HG03039 (cell line): ENCODE results near the gene OR52E1.
"Not testable (repeated sequence)": the region's sequence is repeated elsewhere in the genome, so short reads cannot be mapped to it uniquely, and the experiment has no call there.

Experiments used
- ATAC-seq: cut with Tn5 transposase; IDR thresholded peaks from one replicate; pipeline ENCODE4 v1.9.1; 2021; ENCODE audit warnings: mild to moderate bottlenecking, moderate library complexity; ENCODE audit not compliant: unreplicated experiment

The OR52E1 gene

GRCh38 chr11:5069272-5069671 is at the start of gene OR52E1:
Gene OR52E1 (plus strand): TSS chr11:5069572.
- no peak for ATAC-seq

- no peak for ATAC-seq
These were observed 47.4 kb upstream of the OR52E1 start for GRCh38 chr11:5021996-5022395.

- no peak for ATAC-seq
These were observed 32.7 kb upstream of the OR52E1 start for GRCh38 chr11:5036669-5037068.

GRCh38 chr11:5037926-5038325 is 31.4 kb upstream of the OR52E1 start:
- ATAC-seq = no peak

- ATAC-seq = no peak
These were observed 31.0 kb upstream of the OR52E1 start for GRCh38 chr11:5038341-5038740.

GRCh38 chr11:5040876-5041275 is 28.5 kb upstream of the OR52E1 start:
- ATAC-seq = no peak

- no peak for ATAC-seq
These were observed 27.3 kb upstream of the OR52E1 start for GRCh38 chr11:5042091-5042490.

GRCh38 chr11:5043380-5043779 is 26.0 kb upstream of the OR52E1 start:
- no peak for ATAC-seq

- ATAC-seq = no peak
These were observed 23.1 kb upstream of the OR52E1 start, which contains the start of gene OR52J3 for GRCh38 chr11:5046226-5046625. Gene OR52J3 (plus strand): TSS chr11:5046526. CDS start chr11:5046526, 0 bp downstream.

GRCh38 chr11:5046754-5047330 is 22.5 kb upstream of the OR52E1 start:
- ATAC-seq = no peak

- ATAC-seq = not testable (repeated sequence)
These were observed 10.7 kb upstream of the OR52E1 start for GRCh38 chr11:5058679-5059078.

GRCh38 chr11:5059391-5059790 is 10.0 kb upstream of the OR52E1 start, which contains the start of gene OR52E2:
Gene OR52E2 (minus strand): TSS chr11:5059627. CDS start chr11:5059627, 0 bp downstream.
- no peak for ATAC-seq

GRCh38 chr11:5065027-5065426 is 4.3 kb upstream of the OR52E1 start:
- no peak for ATAC-seq

GRCh38 chr11:5071799-5072198 is 2.4 kb downstream of the OR52E1 start:
- ATAC-seq = no peak

GRCh38 chr11:5081405-5081804 is 12.0 kb downstream of the OR52E1 start:
- no peak for ATAC-seq

GRCh38 chr11:5083602-5084001 is 14.2 kb downstream of the OR52E1 start:
- no peak for ATAC-seq

- no peak for ATAC-seq
These were observed 19.2 kb downstream of the OR52E1 start for GRCh38 chr11:5088556-5088955.

- ATAC-seq = no peak
These were observed 21.3 kb downstream of the OR52E1 start for GRCh38 chr11:5090668-5091067.

- no peak for ATAC-seq
These were observed 23.6 kb downstream of the OR52E1 start for GRCh38 chr11:5092821-5093585.

- ATAC-seq = no peak
These were observed 26.6 kb downstream of the OR52E1 start for GRCh38 chr11:5096011-5096410.

- no peak for ATAC-seq
These were observed 32.9 kb downstream of the OR52E1 start for GRCh38 chr11:5102246-5102645.

GRCh38 chr11:5103066-5103465 is 33.7 kb downstream of the OR52E1 start:
- ATAC-seq = no peak
